Calu3 (cell line): ENCODE data around the gene PAX9. TPM values are rescaled to one million over a fixed set of nuclear protein-coding genes. Genes with fewer than 3 reads are reported as not detected.

ENCODE experiments used
- BruUV-seq: library from RNA; stranded (reverse); fragments of 400-500 nt; replicated peaks from 2 replicates; lab custom pipeline; 2021; lab: Mats Ljungman, UMichigan
- CTCF ChIA-PET: fragments of 300-600 bp; sonication (Branson Sonifier 250); formaldehyde crosslinking; loops from one replicate; lab custom pipeline; 2022; ENCODE audit warnings: antibody characterized with exemption; lab: Charles Lee
- DNase-seq: peaks from one replicate; pipeline ENCODE4 v3.0.0; 2022
- H3K27ac Mint-ChIP-seq: one replicate; pipeline ENCODE4 v1.8.0; 2022; ENCODE audit warnings: mixed read lengths; ENCODE audit not compliant: unreplicated experiment
- H3K27me3 Mint-ChIP-seq: one replicate; pipeline ENCODE4 v1.8.0; 2022; ENCODE audit warnings: mixed read lengths; ENCODE audit not compliant: unreplicated experiment
- H3K36me3 Mint-ChIP-seq: one replicate; pipeline ENCODE4 v1.8.0; 2022; ENCODE audit warnings: mild to moderate bottlenecking, moderate library complexity, mixed read lengths; ENCODE audit not compliant: insufficient read depth, unreplicated experiment
- H3K4me1 Mint-ChIP-seq: one replicate; pipeline ENCODE4 v1.8.0; 2022; ENCODE audit warnings: mild to moderate bottlenecking, low read depth, mixed read lengths; ENCODE audit not compliant: unreplicated experiment
- H3K4me3 Mint-ChIP-seq: one replicate; pipeline ENCODE4 v1.8.0; 2022; ENCODE audit warnings: mild to moderate bottlenecking, low read depth, moderate library complexity, mixed read lengths; ENCODE audit not compliant: unreplicated experiment
- H3K9me3 Mint-ChIP-seq: one replicate; pipeline ENCODE4 v1.8.0; 2022; ENCODE audit warnings: low read depth, mixed read lengths; ENCODE audit not compliant: unreplicated experiment
- intact Hi-C: fragments of 100-400 bp; cut with micrococcal nuclease; formaldehyde crosslinking; loops from one replicate; pipeline ENCODE4 v1.10.0; 2022; ENCODE audit not compliant: unreplicated experiment
- total RNA-seq: library from RNA; stranded (reverse); gene quantifications from 2 replicates; pipeline ENCODE4 v1.2.3, GENCODE V29; 2022
- TF ChIP-seq, protein P1 (sequence below): fragments of 200-600 bp; IDR thresholded peaks from one replicate; pipeline ENCODE4 v1.8.0; 2022; ENCODE audit warnings: antibody characterized with exemption; ENCODE audit not compliant: unreplicated experiment

Gene PAX9
- total RNA-seq, 1 experiment from 2014 or later = 4.5 TPM

DNA sequence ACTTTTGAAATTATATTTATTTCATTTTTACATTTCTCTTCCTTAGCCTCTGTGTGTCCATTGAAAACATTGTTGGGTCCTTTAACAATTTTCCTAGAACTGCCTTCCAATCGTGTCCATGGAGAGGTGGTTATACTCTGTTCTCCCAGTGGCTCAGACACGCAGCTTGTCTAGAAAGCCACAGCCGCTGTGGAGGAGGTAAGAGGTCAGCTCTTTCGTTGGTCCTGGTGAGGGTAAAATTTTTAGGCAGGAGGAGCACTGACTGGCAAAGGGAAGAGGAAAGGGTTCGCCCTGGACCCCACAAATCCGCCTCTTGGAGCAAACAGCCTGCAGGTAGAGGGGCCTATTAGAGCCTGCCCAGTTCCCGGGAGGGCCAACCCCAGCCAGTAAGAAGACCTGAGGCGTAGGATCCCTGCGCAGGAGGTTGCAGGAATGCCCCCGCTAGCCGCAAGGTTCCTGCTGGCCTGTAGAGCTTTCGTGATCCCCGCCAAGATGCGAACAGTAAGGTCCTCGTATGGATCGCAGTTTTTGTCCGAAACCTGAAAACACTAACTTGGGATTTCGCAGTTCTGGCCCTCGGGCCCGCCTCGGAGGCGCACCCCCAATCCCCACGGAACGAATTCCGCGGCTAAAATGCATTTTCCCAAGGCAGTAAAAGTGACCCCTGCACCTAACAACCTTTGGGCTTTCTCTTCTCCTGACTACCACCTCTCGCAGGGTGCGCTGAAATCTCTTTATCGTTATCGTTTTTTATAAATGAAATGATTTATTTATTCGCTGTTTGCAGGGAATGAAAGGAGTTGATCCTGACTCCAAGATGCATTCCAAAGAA lies 7.5 kb upstream of the PAX9 start:
- Mint-ChIP-seq H3K27me3 (peaks cover 58% of the 10 kb centered on the region), H3K9me3 (no peaks in the 10 kb centered on the region), H3K4me3 (no peak overlapping the region), H3K27ac (no peak overlapping the region), H3K4me1 (peaks cover 12% of the 10 kb centered on the region), H3K36me3 (no peaks in the 10 kb centered on the region)
- BruUV-seq = no TSS peak
- no peak for DNase-seq
- TF ChIP-seq, protein P1, sequence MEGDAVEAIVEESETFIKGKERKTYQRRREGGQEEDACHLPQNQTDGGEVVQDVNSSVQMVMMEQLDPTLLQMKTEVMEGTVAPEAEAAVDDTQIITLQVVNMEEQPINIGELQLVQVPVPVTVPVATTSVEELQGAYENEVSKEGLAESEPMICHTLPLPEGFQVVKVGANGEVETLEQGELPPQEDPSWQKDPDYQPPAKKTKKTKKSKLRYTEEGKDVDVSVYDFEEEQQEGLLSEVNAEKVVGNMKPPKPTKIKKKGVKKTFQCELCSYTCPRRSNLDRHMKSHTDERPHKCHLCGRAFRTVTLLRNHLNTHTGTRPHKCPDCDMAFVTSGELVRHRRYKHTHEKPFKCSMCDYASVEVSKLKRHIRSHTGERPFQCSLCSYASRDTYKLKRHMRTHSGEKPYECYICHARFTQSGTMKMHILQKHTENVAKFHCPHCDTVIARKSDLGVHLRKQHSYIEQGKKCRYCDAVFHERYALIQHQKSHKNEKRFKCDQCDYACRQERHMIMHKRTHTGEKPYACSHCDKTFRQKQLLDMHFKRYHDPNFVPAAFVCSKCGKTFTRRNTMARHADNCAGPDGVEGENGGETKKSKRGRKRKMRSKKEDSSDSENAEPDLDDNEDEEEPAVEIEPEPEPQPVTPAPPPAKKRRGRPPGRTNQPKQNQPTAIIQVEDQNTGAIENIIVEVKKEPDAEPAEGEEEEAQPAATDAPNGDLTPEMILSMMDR = no peak
- intact Hi-C loops = no loop called here
- CTCF ChIA-PET = no interaction called here

- no peak for DNase-seq
- H3K27me3 Mint-ChIP-seq = peaks cover 65% of the 10 kb centered on the region
- peak overlapping the region; percentile 66 for H3K4me3 Mint-ChIP-seq
- no peaks in the 10 kb centered on the region for H3K36me3 Mint-ChIP-seq
- H3K4me1 Mint-ChIP-seq = peaks cover 12% of the 10 kb centered on the region
- TF ChIP-seq, protein P1 = no peak
- H3K27ac Mint-ChIP-seq = no peak overlapping the region
- BruUV-seq = no TSS peak
- no peaks in the 10 kb centered on the region for H3K9me3 Mint-ChIP-seq
- intact Hi-C loops = loop anchor here (5.0 kb wide), 1 partner anchor 117 kb away; no protein-coding TSS in a partner anchor
- CTCF ChIA-PET = no interaction called here
These were observed 6.8 kb upstream of the PAX9 start for GRCh38 chr14:36654794-36655381.

GRCh38 chr14:36655571-36655962 lies 6.1 kb upstream of the PAX9 start:
- TF ChIP-seq, protein P1 = no peak

DNA sequence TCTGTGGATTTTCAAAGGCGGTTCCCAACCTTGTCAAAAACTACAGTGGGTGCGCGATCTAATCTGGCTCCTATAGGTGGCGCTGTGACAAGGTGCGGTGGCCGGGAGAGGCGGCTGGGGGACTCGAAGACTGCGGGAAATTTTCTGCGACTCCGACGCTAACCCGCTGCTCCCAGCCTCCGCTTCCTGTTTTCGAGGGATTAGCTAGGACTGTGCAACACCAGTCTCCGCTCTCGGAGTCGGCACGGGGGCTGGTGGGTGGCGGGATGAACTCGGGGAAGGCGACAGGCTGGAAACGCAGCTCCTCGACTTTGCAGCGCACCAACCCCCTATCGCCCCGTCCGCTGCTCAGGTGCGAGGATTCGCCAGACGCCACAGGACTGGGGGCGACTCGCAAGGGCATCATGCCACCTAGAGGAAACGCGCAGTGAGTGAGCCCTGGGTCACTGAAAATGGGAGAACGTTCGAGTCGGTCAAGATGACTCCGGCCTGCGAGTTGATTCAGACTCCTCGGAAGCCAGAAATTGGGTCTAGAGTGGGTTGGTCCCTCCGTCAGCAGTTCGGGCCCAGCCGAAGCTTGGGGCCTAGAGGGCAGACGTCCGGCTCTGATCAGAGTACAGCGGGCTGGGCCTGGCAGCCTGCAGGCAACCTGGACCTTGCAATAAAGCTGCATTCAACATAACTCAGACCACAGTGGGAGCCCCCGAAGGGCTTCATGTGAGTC lies 5.5 kb upstream of the PAX9 start:
- H3K4me1 Mint-ChIP-seq = peaks cover 13% of the 10 kb centered on the region
- CTCF ChIA-PET = interaction anchor here (0.6 to 1.9 kb wide), 8 partner anchors 8 to 518 kb away, joined by 3 to 10 read pairs (median 4); no protein-coding TSS in a partner anchor
- H3K27ac Mint-ChIP-seq = peak overlapping the region; percentile 28
- H3K27me3 Mint-ChIP-seq = peaks cover 58% of the 10 kb centered on the region
- intact Hi-C loops = loop anchor here (5.0 kb wide), 1 partner anchor 116 kb away; no protein-coding TSS in a partner anchor
- DNase-seq = peak; percentile 86
- TF ChIP-seq, protein P1 = peak; percentile 42
- H3K9me3 Mint-ChIP-seq = no peaks in the 10 kb centered on the region
- H3K36me3 Mint-ChIP-seq = peaks cover under 1% of the 10 kb centered on the region
- no TSS peak for BruUV-seq
- peak overlapping the region; percentile 66 for H3K4me3 Mint-ChIP-seq

More at GRCh38 chr14:36655571-36655962, 6.1 kb upstream of the PAX9 start:
- Mint-ChIP-seq H3K27ac (peak overlapping the region; percentile 28), H3K27me3 (peaks cover 63% of the 10 kb centered on the region), H3K9me3 (no peaks in the 10 kb centered on the region), H3K4me3 (peak overlapping the region; percentile 66), H3K4me1 (peaks cover 12% of the 10 kb centered on the region), H3K36me3 (no peaks in the 10 kb centered on the region)
- BruUV-seq = no TSS peak
- no peak for DNase-seq
- intact Hi-C loops = loop anchor here (5.0 kb wide), 1 partner anchor 117 kb away; no protein-coding TSS in a partner anchor
- CTCF ChIA-PET = interaction anchor here (0.9 to 1.9 kb wide), 7 partner anchors 8 to 518 kb away, joined by 3 to 10 read pairs (median 4); no protein-coding TSS in a partner anchor
